Spleen (tissue), 7 donors: Measurements from ENCODE around the gene HELB.

Source experiments
- CTCF ChIP-seq, 11 experiments: fragments of 200-600 bp in 7 of 11; fragments of 450-650 bp in 4 of 11; sonication (generic) in 4 of 11; IDR thresholded peaks in 8 of 11; conservative IDR thresholded peaks in 3 of 11; 1 replicate in 7 of 11; 2 replicates in 4 of 11; pipeline versions ENCODE4 v1.4.0 to v1.8.0; 2016 to 2021; ENCODE audit warnings: antibody characterized with exemption in 11 of 11, inconsistent platforms in 4 of 11, mild to moderate bottlenecking in 1 of 11
- POLR2A ChIP-seq, 3 donors: fragments of 450-650 bp; IDR thresholded peaks; one replicate each; pipeline ENCODE4 v1.5.1; 2017; ENCODE audit warnings: antibody characterized with exemption in 3 of 3, mild to moderate bottlenecking in 1 of 3
- donor health status: DM: no; HTN: no; CAD: no; lungs with moderate emphysema.
- donor health status: DM: no; HTN: no; CAD: no.
- donor health status: DM: no; HTN: no; CAD: no.

- TF ChIP-seq CTCF (IDR thresholded peaks at IDR 0.05 in 8 of 11, conservative IDR thresholded peaks at IDR 0.05 in 3 of 11), result no peak
- TF ChIP-seq POLR2A (IDR thresholded peaks at IDR 0.05), result no peak
Observed at GRCh38 chr12:66290716-66291200, 11.5 kb upstream of the HELB start.
